Panc1 (cell line): ENCODE data around the gene USP37.

Experiments
- POLR2AphosphoS5 ChIP-seq: IDR thresholded peaks from 2 replicates; pipeline ENCODE4 v1.6.1; 2012; ENCODE audit warnings: mild to moderate bottlenecking, low read depth, low read length, moderate library complexity
- SIN3A ChIP-seq: IDR thresholded peaks from 2 replicates; pipeline ENCODE4 v1.6.1; 2012; ENCODE audit warnings: low read depth, mild to moderate bottlenecking, low read length, moderate library complexity, borderline replicate concordance; ENCODE audit not compliant: insufficient read depth
- TCF7L2 ChIP-seq: IDR thresholded peaks from 2 replicates; pipeline ENCODE4 v1.6.1; 2011; ENCODE audit warnings: mild to moderate bottlenecking, low read depth, low read length, inconsistent platforms
- TF ChIP-seq, protein P1 (sequence below): fragments of 450-650 bp; IDR thresholded peaks from 2 replicates; pipeline ENCODE4 v1.5.1; 2017; ENCODE audit warnings: mild to moderate bottlenecking
- TF ChIP-seq, protein P2 (sequence below), 2 experiments: IDR thresholded peaks; 2 replicates each; pipeline ENCODE4 v1.6.1; 2011 to 2012; ENCODE audit warnings: low read depth in 2 of 2, control low read depth in 1 of 2, low read length in 1 of 2, mild to moderate bottlenecking in 1 of 2, moderate library complexity in 1 of 2; ENCODE audit not compliant: insufficient read depth in 1 of 2

DNA sequence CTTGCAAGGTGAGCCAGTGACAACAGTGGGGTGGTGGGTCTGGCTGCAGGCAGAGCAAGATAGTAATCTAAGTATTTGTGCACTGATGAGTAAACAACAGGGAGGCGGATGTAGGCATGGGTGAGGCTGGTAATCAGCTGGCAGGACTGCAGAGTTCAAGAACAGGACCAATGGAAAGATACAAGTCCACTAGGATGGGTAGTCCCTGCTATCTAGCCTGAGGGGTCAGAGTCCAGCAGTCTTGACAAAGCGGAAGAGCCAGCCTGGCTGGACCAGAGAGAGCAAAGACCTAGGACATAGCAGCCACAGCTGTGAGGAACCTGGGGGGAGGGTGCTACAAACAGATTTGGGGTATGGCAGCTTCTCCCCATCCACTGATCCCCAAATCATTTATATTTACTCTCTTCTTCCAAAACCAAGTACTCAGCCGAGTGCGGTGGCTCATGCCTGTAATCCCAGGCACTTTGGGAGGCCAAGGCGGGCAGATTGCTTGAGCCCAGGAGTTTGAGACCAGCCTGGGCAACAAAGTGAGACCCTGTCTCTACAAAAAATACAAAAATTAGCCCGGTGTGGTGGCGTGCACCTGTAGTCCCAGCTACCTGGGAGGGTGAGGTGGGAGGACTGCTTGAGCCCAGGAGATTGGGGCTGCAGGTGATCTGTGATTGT lies 123.3 kb downstream of the USP37 start:
- TF ChIP-seq POLR2AphosphoS5 (no peak), TCF7L2 (no peak), SIN3A (no peak)
- TF ChIP-seq, protein P1, sequence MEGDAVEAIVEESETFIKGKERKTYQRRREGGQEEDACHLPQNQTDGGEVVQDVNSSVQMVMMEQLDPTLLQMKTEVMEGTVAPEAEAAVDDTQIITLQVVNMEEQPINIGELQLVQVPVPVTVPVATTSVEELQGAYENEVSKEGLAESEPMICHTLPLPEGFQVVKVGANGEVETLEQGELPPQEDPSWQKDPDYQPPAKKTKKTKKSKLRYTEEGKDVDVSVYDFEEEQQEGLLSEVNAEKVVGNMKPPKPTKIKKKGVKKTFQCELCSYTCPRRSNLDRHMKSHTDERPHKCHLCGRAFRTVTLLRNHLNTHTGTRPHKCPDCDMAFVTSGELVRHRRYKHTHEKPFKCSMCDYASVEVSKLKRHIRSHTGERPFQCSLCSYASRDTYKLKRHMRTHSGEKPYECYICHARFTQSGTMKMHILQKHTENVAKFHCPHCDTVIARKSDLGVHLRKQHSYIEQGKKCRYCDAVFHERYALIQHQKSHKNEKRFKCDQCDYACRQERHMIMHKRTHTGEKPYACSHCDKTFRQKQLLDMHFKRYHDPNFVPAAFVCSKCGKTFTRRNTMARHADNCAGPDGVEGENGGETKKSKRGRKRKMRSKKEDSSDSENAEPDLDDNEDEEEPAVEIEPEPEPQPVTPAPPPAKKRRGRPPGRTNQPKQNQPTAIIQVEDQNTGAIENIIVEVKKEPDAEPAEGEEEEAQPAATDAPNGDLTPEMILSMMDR = no peak
- TF ChIP-seq, protein P2, sequence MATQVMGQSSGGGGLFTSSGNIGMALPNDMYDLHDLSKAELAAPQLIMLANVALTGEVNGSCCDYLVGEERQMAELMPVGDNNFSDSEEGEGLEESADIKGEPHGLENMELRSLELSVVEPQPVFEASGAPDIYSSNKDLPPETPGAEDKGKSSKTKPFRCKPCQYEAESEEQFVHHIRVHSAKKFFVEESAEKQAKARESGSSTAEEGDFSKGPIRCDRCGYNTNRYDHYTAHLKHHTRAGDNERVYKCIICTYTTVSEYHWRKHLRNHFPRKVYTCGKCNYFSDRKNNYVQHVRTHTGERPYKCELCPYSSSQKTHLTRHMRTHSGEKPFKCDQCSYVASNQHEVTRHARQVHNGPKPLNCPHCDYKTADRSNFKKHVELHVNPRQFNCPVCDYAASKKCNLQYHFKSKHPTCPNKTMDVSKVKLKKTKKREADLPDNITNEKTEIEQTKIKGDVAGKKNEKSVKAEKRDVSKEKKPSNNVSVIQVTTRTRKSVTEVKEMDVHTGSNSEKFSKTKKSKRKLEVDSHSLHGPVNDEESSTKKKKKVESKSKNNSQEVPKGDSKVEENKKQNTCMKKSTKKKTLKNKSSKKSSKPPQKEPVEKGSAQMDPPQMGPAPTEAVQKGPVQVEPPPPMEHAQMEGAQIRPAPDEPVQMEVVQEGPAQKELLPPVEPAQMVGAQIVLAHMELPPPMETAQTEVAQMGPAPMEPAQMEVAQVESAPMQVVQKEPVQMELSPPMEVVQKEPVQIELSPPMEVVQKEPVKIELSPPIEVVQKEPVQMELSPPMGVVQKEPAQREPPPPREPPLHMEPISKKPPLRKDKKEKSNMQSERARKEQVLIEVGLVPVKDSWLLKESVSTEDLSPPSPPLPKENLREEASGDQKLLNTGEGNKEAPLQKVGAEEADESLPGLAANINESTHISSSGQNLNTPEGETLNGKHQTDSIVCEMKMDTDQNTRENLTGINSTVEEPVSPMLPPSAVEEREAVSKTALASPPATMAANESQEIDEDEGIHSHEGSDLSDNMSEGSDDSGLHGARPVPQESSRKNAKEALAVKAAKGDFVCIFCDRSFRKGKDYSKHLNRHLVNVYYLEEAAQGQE (IDR thresholded peaks at IDR 0.05; ENCODE audit: insufficient read depth in 1 of 2, low read depth in 2 of 2, low read length in 1 of 2) = no peak
